Measurements from ENCODE around the gene TLX2. TPM values are rescaled to one million over a fixed set of nuclear protein-coding genes. Genes with fewer than 3 reads are reported as not detected.
A peak's percentile ranks its signal among the peaks of the same experiment; 100 is the strongest.

Gene TLX2
- total RNA-seq, 1 experiment from 2014 or later: not detected

DNA sequence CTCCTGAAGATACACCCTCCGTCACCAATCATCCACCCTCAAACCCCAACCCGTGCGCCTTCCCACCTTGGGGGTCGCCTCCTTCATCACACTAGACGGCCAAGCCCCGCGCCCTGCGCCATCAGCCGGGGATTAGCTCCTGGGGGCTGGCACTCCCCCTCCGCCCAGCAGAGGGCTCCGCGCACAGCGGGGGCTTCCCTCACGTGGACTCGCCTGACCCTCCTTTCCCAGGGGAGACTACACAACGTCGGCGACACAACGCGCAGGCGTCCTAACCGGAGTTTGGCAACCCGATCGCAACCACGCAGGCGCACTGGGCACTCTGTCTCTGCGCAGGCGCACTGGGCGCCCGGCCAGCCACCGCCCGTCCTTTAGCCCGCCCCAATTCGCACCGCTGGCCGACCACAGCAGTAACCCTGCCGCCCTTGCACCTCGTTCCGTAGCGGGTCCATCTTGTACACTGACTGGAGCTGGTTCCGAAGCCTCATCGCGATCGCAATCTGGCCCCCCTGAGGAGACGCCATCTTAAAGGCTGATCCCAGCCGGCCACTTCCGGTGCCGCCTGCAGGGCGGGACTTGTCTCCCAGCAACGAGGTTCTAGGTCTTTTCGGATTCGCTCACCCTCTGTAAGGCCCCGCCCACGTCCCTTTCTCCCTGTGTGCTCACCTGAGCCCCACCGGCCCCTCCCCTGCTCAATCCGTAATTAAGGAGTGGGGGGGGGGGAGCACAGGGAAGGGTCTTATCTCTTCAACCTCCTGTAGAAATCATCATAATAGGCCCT lies 6.9 kb upstream of the TLX2 start, which contains the start of gene PCGF1:
PCGF1 (minus strand) TSS at position 551 of the 781 bp plus-strand sequence; CDS start at position 524, 27 bp downstream.
- Histone ChIP-seq H3K27ac (ENCODE audit: low read length) (peak within 1 kb of the TSS; percentile 98), H3K9me3 (ENCODE audit: control insufficient read depth, insufficient read depth, low read depth, low read length) (no peaks in the 10 kb centered on the region), H3K4me1 (ENCODE audit: control insufficient read depth, insufficient read depth, low read length) (peaks cover 25% of the 10 kb centered on the region), H3K36me3 (ENCODE audit: control insufficient read depth, insufficient read depth, low read length) (peaks cover 4% of the 10 kb centered on the region), H3K4me3 (ENCODE audit: low read depth in 2 of 2, low read length in 2 of 2) (peak within 1 kb of the TSS; percentile 86 to 94), H3K27me3 (ENCODE audit: control insufficient read depth, insufficient read depth, low read length) (no peaks in the 10 kb centered on the region)
- ATAC-seq: peak; percentile 84
- ChIA-PET CTCF (no interaction called here), POLR2A (no interaction called here)
- in situ Hi-C loops (cut with HindIII; ENCODE audit: low pct_unique_long_range_greater_than_20kb, low sequenced_read_pairs) (no loop called here), intact Hi-C loops (cut with micrococcal nuclease; ENCODE audit: unreplicated experiment) (loop anchor here (10.0 kb wide), 1 partner anchor 77 kb away; no protein-coding TSS in a partner anchor)
- no TSS peak for BruUV-seq (replicated peaks)
- TF ChIP-seq CTCF (IDR thresholded peaks at IDR 0.05) (peak; percentile 80; the same call in 1 of the 2 replicates), REST (IDR thresholded peaks at IDR 0.05; ENCODE audit: insufficient read depth in 1 of 2, low read depth in 2 of 2, low read length in 1 of 2) (0 out of 4 replicates have a peak, but pooled peaks of 1 of the 2 experiments have one; percentile 39), TCF7L2 (IDR thresholded peaks at IDR 0.05; ENCODE audit: low read depth, low read length) (peak; percentile 85; the same call in 1 of the 2 replicates), SIN3A (IDR thresholded peaks at IDR 0.05; ENCODE audit: borderline replicate concordance, insufficient read depth, low read depth, low read length) (peak; percentile 43), POLR2AphosphoS5 (IDR thresholded peaks at IDR 0.05; ENCODE audit: low read depth, low read length) (peak; percentile 81)
- DNase-seq (ENCODE audit: low read depth, low spot score): peak; percentile 95

- intact Hi-C loops (cut with micrococcal nuclease; ENCODE audit: unreplicated experiment) (loop anchor here (10.0 kb wide), 1 partner anchor 77 kb away; no protein-coding TSS in a partner anchor), in situ Hi-C loops (cut with HindIII; ENCODE audit: low pct_unique_long_range_greater_than_20kb, low sequenced_read_pairs) (no loop called here)
- Histone ChIP-seq H3K4me1 (ENCODE audit: control insufficient read depth, insufficient read depth, low read length) (peaks cover 25% of the 10 kb centered on the region), H3K9me3 (ENCODE audit: control insufficient read depth, insufficient read depth, low read depth, low read length) (no peaks in the 10 kb centered on the region), H3K4me3 (ENCODE audit: low read depth in 2 of 2, low read length in 2 of 2) (peak overlapping the region; percentile 86 to 94), H3K27ac (ENCODE audit: low read length) (peak overlapping the region; percentile 98), H3K27me3 (ENCODE audit: control insufficient read depth, insufficient read depth, low read length) (no peaks in the 10 kb centered on the region), H3K36me3 (ENCODE audit: control insufficient read depth, insufficient read depth, low read length) (peaks cover 4% of the 10 kb centered on the region)
- POLR2A ChIA-PET: no interaction called here
- DNase-seq (ENCODE audit: low read depth, low spot score) (no peak), ATAC-seq (peak; percentile 20; the same call in 1 of the 2 replicates)
- BruUV-seq (replicated peaks): no TSS peak
- CTCF ChIA-PET: no interaction called here
- TF ChIP-seq CTCF (IDR thresholded peaks at IDR 0.05) (no peak), REST (IDR thresholded peaks at IDR 0.05; ENCODE audit: insufficient read depth in 1 of 2, low read depth in 2 of 2, low read length in 1 of 2) (no peak), TCF7L2 (IDR thresholded peaks at IDR 0.05; ENCODE audit: low read depth, low read length) (no peak), POLR2AphosphoS5 (IDR thresholded peaks at IDR 0.05; ENCODE audit: low read depth, low read length) (no peak), SIN3A (IDR thresholded peaks at IDR 0.05; ENCODE audit: borderline replicate concordance, insufficient read depth, low read depth, low read length) (no peak)
Measured at GRCh38 chr2:74507926-74508520, 6.2 kb upstream of the TLX2 start.

Data from Panc1 (cell line).